HG03159 (cell line): ENCODE data around the gene RPL27.

ENCODE experiments used
- ATAC-seq: cut with Tn5 transposase; IDR thresholded peaks from one replicate; pipeline ENCODE4 v1.9.1; 2021; ENCODE audit warnings: mild to moderate bottlenecking, moderate library complexity; ENCODE audit not compliant: unreplicated experiment

The RPL27 gene

DNA sequence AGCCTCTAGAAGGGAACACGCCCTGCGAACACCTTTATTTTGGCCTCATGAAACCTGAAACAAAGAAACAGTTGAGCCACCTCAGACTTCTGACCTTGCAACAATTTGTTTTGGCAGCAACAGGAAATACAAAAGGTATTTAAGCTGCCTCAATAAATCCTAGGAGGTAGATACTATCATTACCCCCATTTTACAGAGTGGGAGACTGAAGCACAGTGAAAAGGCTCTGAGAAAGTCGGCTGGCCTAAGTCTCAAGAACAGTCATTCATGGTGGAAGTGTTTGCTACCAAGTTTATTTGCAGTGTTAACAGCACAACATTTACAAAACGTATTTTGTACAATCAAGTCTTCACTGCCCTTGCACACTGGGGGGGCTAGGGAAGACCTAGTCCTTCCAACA is 45.8 kb downstream of the RPL27 start:
- ATAC-seq, result no peak

DNA sequence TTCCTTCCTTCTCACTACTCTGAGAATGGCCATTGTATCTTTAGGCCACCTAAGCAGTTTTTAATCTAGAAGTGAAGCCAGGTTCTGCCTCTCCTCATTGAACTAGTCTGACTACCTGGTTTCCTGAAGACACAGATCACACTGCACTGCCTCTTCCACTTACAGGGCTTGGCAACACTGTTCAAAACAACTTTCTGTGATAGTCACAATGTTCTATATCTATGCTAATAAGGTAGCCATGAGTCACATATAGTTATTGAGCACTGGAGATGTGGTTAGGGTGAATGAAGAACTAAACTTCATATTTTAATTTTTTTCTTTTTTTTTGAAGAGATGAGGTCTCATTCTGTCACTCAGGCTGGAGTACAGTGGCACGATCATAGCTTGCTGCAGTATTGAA is 53.8 kb downstream of the RPL27 start:
- no peak for ATAC-seq
